Coronary artery (tissue), 2 donors: Measurements from ENCODE around the gene ARAP3.

Source experiments
- DNase-seq: peaks from one replicate; pipeline ENCODE4 v3.0.0-alpha.2; 2017; ENCODE audit warnings: low spot score
- H3K27ac ChIP-seq, 2 donors: fragments of 200-600 bp; sonication (generic); one replicate each; pipeline ENCODE4 v1.5.1; 2016 to 2019
- H3K4me3 ChIP-seq: fragments of 200-600 bp; sonication (generic); 2 replicates; pipeline ENCODE4 v1.5.1; 2016; ENCODE audit warnings: mild to moderate bottlenecking, moderate library complexity
- TF ChIP-seq, protein P1 (sequence below): fragments of 200-600 bp; sonication (generic); IDR thresholded peaks from one replicate; pipeline ENCODE4 v1.5.1; 2019; ENCODE audit warnings: antibody characterized with exemption

The ARAP3 gene

DNA sequence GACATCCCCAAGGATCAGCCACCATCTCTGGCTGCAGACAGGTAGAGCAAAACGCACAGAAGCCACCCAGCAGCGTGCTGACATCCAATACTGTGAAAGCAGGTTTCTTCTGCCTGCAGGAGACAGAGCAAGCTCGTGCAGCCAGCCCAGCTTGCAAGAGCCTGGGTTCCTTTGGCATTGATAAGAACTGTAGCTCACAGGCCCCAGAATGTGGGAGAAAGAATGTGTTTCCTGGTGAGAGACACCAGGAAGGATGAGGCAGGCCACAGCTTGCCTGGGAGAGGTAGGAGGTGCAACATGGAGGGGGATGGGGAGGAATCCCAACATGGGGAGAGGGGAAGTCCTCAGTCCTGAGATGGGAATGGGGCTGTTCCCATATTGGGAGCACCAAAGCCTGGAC, 34.0 kb upstream of the ARAP3 start:
- Histone ChIP-seq H3K27ac (no peak overlapping the region), H3K4me3 (no peak overlapping the region)
- TF ChIP-seq, protein P1, sequence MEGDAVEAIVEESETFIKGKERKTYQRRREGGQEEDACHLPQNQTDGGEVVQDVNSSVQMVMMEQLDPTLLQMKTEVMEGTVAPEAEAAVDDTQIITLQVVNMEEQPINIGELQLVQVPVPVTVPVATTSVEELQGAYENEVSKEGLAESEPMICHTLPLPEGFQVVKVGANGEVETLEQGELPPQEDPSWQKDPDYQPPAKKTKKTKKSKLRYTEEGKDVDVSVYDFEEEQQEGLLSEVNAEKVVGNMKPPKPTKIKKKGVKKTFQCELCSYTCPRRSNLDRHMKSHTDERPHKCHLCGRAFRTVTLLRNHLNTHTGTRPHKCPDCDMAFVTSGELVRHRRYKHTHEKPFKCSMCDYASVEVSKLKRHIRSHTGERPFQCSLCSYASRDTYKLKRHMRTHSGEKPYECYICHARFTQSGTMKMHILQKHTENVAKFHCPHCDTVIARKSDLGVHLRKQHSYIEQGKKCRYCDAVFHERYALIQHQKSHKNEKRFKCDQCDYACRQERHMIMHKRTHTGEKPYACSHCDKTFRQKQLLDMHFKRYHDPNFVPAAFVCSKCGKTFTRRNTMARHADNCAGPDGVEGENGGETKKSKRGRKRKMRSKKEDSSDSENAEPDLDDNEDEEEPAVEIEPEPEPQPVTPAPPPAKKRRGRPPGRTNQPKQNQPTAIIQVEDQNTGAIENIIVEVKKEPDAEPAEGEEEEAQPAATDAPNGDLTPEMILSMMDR = no peak
- no peak for DNase-seq

DNA sequence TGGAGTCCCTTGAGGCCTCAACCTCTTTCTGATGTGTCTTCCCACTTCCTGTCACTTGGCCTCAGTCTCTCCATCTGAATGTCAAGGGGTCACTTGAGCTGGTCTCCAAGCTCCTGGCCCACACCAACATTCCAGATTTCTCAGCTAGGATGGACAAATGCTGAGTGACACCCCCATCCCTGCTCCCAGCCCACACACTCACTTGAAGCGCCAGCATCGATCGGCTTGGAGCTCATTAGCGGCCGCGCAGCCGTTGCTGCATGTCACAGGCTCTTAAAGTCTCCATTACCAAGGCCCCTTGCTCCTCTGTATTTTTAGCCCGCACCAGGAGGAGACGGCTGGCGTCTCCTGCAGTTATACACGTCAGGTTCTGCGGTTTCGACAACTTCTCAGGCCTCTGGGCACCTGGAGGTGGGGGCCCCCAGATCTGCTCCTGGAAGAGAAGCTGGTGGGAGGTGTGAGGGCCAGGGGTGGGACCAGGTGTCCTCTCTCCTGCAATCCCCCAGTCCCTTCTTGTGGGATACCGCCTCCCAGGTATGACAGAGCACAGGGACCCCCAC, 33.4 kb upstream of the ARAP3 start:
- DNase-seq = no peak
- TF ChIP-seq, protein P1 = no peak
- Histone ChIP-seq H3K27ac (no peak overlapping the region), H3K4me3 (no peak overlapping the region)

DNA sequence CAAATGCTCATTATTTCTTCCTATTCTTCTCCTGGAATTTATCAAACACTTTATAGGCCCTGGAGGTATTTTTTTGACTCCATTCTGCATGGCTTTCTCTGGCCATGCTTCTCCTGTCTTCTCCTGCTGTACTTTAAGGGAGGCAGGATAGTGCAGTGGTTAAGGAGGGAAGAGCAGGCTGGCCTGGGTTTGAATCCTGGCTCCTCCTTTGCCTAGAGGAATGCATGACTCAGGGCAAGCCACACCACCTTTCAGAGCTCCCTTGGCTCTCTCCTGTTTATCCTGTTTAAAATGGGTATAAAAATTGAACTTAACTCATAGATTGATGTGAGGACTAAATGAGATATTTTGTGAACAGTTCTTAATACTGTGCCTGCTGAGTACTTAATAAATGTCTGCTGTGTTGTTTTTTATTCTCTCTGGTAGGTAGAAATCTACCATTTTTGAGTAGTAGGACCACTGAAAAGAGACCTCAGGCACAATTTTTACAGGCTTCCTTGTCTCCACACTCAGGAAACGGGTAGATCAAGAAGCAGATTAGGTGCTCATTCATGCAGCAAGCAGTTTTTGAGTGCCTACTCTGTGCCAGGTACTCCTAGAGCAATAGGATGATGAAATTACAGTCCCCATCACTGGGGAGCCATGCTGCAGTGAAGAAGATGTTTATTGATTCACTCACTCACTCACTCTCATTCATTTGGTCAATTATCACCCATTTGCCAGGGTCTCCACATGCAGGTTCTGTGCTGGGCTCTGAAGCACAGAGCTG, 32.7 kb upstream of the ARAP3 start:
- no peak overlapping the region for H3K4me3 ChIP-seq
- H3K27ac ChIP-seq = no peak overlapping the region
- TF ChIP-seq, protein P1 = no peak
- no peak for DNase-seq

DNA sequence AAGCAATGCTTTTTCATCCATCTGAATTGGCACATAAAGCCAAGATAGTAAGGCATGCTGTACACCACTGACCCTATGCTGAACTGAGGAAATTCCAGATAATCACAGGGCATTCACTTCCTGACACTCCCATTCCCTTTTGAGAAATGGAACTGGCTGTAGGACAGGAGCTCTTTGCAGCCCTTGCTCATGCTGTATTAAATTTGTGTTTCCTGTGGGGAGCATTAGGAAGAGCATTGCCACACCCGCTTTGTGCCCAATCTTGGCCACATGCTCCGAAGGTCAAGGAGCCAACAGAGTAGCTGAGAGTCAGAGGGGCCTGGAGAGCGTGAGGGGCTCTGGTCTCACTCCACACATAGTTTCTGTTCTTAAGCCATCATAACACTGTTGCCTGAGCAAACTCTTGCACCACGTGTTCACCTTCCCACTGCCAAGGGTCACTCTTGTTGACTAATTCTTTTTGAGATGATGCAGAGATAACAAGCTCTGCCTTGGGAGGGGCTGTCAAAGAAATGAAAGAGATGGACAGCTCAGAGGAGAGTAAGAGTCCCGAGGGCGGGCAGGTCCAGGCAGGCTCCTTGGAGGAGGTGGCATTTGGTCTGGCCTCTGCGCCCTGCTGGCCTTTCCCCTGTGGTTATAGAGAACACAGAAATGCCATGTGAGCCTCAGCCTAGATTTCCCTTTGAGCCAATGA, 31.7 kb upstream of the ARAP3 start:
- Histone ChIP-seq H3K4me3 (no peak overlapping the region), H3K27ac (no peak overlapping the region)
- TF ChIP-seq, protein P1 = no peak
- DNase-seq = no peak

DNA sequence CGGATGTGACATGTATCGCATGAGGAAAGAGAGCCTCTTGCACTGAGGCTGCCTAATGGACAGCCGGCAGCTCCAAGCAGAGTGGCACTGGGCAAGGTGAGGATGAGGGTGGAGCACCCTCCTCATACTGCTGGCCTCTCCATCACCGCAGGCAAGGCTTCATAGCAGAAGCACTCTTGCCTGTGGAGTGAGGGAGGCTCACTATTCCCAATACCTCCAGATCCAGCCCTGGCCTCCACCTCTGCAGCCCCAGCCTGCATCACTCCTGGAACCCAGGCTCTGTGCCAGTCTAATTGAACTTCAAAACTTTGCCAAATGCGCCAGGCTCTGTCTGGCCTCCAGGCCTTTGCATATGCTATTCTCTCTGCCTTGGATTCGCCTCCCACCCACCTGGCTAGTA, 29.7 kb upstream of the ARAP3 start:
- TF ChIP-seq, protein P1 = no peak
- DNase-seq = no peak
- no peak overlapping the region for H3K27ac ChIP-seq
- no peak overlapping the region for H3K4me3 ChIP-seq

DNA sequence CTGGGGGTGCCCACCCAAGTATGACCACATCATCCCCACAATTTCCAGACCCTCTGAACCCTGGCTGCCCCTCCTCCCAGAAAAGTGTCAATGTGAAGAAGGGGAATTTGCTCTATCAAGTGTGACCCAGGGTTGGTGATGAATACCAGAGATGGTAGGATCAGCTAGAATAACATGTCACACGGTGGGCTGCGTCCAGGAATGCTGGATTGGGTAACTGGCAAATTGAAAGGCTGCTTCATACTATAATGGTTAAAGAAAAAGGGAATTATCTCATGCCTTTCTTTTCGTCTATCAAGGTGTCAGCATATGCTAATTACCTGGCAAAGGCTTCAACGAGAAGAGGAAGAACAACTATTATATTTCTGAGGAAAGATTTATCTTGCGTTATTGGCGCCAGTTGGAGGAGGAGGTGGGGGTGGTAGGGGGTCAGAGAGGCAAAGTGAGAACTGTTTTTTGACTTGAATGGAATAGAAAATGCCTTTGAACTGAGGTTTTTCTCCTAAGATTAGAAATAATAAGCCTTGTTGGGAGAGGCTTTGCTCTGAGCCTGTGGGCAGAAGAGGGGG, 27.8 kb upstream of the ARAP3 start:
- H3K27ac ChIP-seq = no peak overlapping the region
- no peak overlapping the region for H3K4me3 ChIP-seq
- DNase-seq = no peak
- TF ChIP-seq, protein P1 = no peak
